DOHH2 (cell line): ENCODE measurements around the gene NLRP14.

Experiments
- H3F3A ChIP-seq: fragments of 200-600 bp; sonication (generic), shearing (Covaris generic); 2 replicates; pipeline ENCODE4 v1.6.0; 2016; ENCODE audit warnings: antibody characterized with exemption, mild to moderate bottlenecking; ENCODE audit not compliant: control insufficient read depth, insufficient read depth
- H3K27ac ChIP-seq: fragments of 200-600 bp; sonication (generic); 2 replicates; pipeline ENCODE4 v1.5.1; 2014; ENCODE audit warnings: low read depth, mild to moderate bottlenecking, low read length, moderate library complexity
- H3K27me3 ChIP-seq: fragments of 200-600 bp; sonication (generic); 2 replicates; pipeline ENCODE4 v1.6.1; 2014; ENCODE audit warnings: mild to moderate bottlenecking, low read length, mixed read lengths; ENCODE audit not compliant: control insufficient read depth
- H3K36me3 ChIP-seq: fragments of 200-600 bp; sonication (generic); 2 replicates; pipeline ENCODE4 v1.6.1; 2014; ENCODE audit warnings: mild to moderate bottlenecking, low read length, moderate library complexity, mixed read lengths; ENCODE audit not compliant: control insufficient read depth
- H3K4me1 ChIP-seq: fragments of 200-600 bp; sonication (generic); 2 replicates; pipeline ENCODE4 v1.6.1; 2014; ENCODE audit warnings: mild to moderate bottlenecking, low read length, mixed read lengths; ENCODE audit not compliant: control insufficient read depth
- H3K4me2 ChIP-seq: fragments of 200-600 bp; sonication (generic); 2 replicates; pipeline ENCODE4 v1.6.0; 2014; ENCODE audit warnings: mild to moderate bottlenecking, low read length, moderate library complexity
- H3K4me3 ChIP-seq: fragments of 200-600 bp; sonication (generic); 2 replicates; pipeline ENCODE4 v1.5.1; 2014; ENCODE audit warnings: mild to moderate bottlenecking, low read length, mixed read lengths
- H3K79me2 ChIP-seq: fragments of 200-600 bp; sonication (generic); 2 replicates; pipeline ENCODE4 v1.6.1; 2014; ENCODE audit warnings: mild to moderate bottlenecking, low read length, mixed read lengths; ENCODE audit not compliant: control insufficient read depth
- H3K9me2 ChIP-seq: fragments of 200-600 bp; sonication (generic); replicated peaks from 2 replicates; pipeline ENCODE4 v1.6.1; 2014; ENCODE audit warnings: mild to moderate bottlenecking, low read length, mixed read lengths; ENCODE audit not compliant: control insufficient read depth
- H3K9me3 ChIP-seq: fragments of 200-600 bp; sonication (generic); 2 replicates; pipeline ENCODE4 v1.6.1; 2014; ENCODE audit warnings: antibody characterized with exemption, low read length, mixed read lengths; ENCODE audit not compliant: control insufficient read depth, insufficient read depth
- H4K20me1 ChIP-seq: fragments of 200-600 bp; sonication (generic); 2 replicates; pipeline ENCODE4 v1.6.0; 2014; ENCODE audit warnings: low read depth, mild to moderate bottlenecking, antibody characterized with exemption, low read length, moderate library complexity; ENCODE audit not compliant: control insufficient read depth, insufficient read depth
- CTCF ChIP-seq: fragments of 200-600 bp; sonication (generic); IDR thresholded peaks from one replicate; pipeline ENCODE4 v1.5.1; 2014; ENCODE audit warnings: antibody characterized with exemption, mild to moderate bottlenecking, low read depth, low read length; ENCODE audit not compliant: poor library complexity, severe bottlenecking
- EZH2phosphoT487 ChIP-seq: fragments of 200-600 bp; sonication (generic); IDR thresholded peaks from 2 replicates; pipeline ENCODE4 v1.6.1; 2017; ENCODE audit warnings: borderline replicate concordance, mild to moderate bottlenecking, antibody characterized with exemption, low read length, moderate library complexity, mixed read lengths

Gene NLRP14

GRCh38 chr11:7046474-7047175, 26.3 kb downstream of the NLRP14 start:
- Histone ChIP-seq H3K36me3 (no peaks in the 10 kb centered on the region), H3K27ac (no peak overlapping the region), H3K4me2 (no peak overlapping the region), H3K9me3 (no peaks in the 10 kb centered on the region), H3F3A (no peaks in the 10 kb centered on the region), H3K27me3 (no peaks in the 10 kb centered on the region), H4K20me1 (no peaks in the 10 kb centered on the region), H3K79me2 (no peaks in the 10 kb centered on the region), H3K4me3 (no peak overlapping the region), H3K4me1 (no peaks in the 10 kb centered on the region), H3K9me2 (no peaks in the 10 kb centered on the region)
- TF ChIP-seq CTCF (no peak), EZH2phosphoT487 (no peak)

- no peak overlapping the region for H3K4me3 ChIP-seq
- H3K79me2 ChIP-seq = no peaks in the 10 kb centered on the region
- H4K20me1 ChIP-seq = no peaks in the 10 kb centered on the region
- H3K36me3 ChIP-seq = no peaks in the 10 kb centered on the region
- H3K27me3 ChIP-seq = no peaks in the 10 kb centered on the region
- no peaks in the 10 kb centered on the region for H3K4me1 ChIP-seq
- TF ChIP-seq CTCF = no peak
- no peak for TF ChIP-seq EZH2phosphoT487
- H3F3A ChIP-seq = no peaks in the 10 kb centered on the region
- no peak overlapping the region for H3K27ac ChIP-seq
- no peaks in the 10 kb centered on the region for H3K9me2 ChIP-seq
- no peaks in the 10 kb centered on the region for H3K9me3 ChIP-seq
- H3K4me2 ChIP-seq = no peak overlapping the region
Observed at GRCh38 chr11:7050191-7050590, 29.9 kb downstream of the NLRP14 start.

GRCh38 chr11:7056828-7057513, 36.7 kb downstream of the NLRP14 start:
- no peaks in the 10 kb centered on the region for H3F3A ChIP-seq
- no peaks in the 10 kb centered on the region for H3K36me3 ChIP-seq
- no peaks in the 10 kb centered on the region for H3K27me3 ChIP-seq
- H3K4me3 ChIP-seq = no peak overlapping the region
- no peaks in the 10 kb centered on the region for H3K4me1 ChIP-seq
- no peaks in the 10 kb centered on the region for H3K79me2 ChIP-seq
- no peak overlapping the region for H3K4me2 ChIP-seq
- H3K27ac ChIP-seq = no peak overlapping the region
- no peaks in the 10 kb centered on the region for H3K9me3 ChIP-seq
- no peaks in the 10 kb centered on the region for H4K20me1 ChIP-seq
- H3K9me2 ChIP-seq = no peaks in the 10 kb centered on the region
- TF ChIP-seq EZH2phosphoT487 (no peak), CTCF (no peak)
